ENCODE measurements around the gene PDIA4. TPM values are rescaled to one million over a fixed set of nuclear protein-coding genes. Genes with fewer than 3 reads are reported as not detected.

Gene PDIA4
- total and polyA plus RNA-seq, 2 of the 8 experiments (the other 6 are each of a cell fraction or from before 2014, with no cell fraction given), result 119 to 303 TPM

DNA sequence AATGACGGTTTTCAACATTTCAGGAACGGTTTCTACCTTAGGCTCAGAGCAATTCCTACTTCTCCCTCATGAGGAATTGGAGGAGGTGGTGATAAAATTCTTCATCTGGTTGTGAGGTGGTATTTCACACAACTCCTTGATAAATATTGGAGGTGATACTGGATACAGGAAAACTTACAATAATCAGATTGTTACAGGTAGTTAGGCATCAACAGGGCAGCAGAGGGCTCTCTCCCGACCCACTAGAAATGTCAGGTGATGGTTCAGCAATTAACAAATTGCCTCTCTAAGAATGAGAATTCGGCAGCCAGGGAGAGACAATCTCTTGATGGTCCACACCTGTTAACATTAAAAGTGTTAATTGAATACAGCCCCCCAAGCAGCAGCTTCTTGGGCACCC lies 39.6 kb upstream of the PDIA4 start:
- POLR2A ChIA-PET (ENCODE audit: partially characterized antibody), result interaction anchor here (0.8 kb wide), 1 partner anchor 32 kb away, joined by 3 read pairs; no protein-coding TSS in a partner anchor
- CTCF ChIA-PET (ENCODE audit: partially characterized antibody), result interaction anchor here (0.5 to 1.2 kb wide), 3 partner anchors 20 to 62 kb away, joined by 3 to 4 read pairs (median 3); no protein-coding TSS in a partner anchor

More for the DNA sequence above, 39.6 kb upstream of the PDIA4 start:
- DNase-seq (ENCODE audit: low read depth in 1 of 2, low spot score in 2 of 2) (no peak), FAIRE-seq (no peak)
- TF ChIP-seq TCF12 (IDR thresholded peaks at IDR 0.05; ENCODE audit: low read depth, low read length) (no peak), KDM4A (IDR thresholded peaks at IDR 0.05; ENCODE audit: low read depth, low read length, severe bottlenecking) (no peak), ASH2L (IDR thresholded peaks at IDR 0.05; ENCODE audit: low read length) (no peak), SP2 (IDR thresholded peaks at IDR 0.05; ENCODE audit: low read length) (no peak), CTCF (IDR thresholded peaks at IDR 0.05; ENCODE audit: control extremely low read depth in 1 of 3, insufficient read depth in 1 of 3, low read depth in 1 of 3, low read length in 3 of 3) (peak in 1 of 3 experiments; percentile 11; a peak in 1 of 4 replicates), EZH2 (IDR thresholded peaks at IDR 0.05; ENCODE audit: low read depth, low read length, severe bottlenecking) (no peak), CHD1 (IDR thresholded peaks at IDR 0.05; ENCODE audit: low read depth, low read length) (no peak)
- no peak overlapping the region for H3K27ac ChIP-seq (ENCODE audit: low read depth, low read length)
- no peak overlapping the region for H3K23ac ChIP-seq (ENCODE audit: insufficient read length)
- WGBS, 2 experiments (ENCODE audit: extremely low coverage in 1 of 2, insufficient coverage in 1 of 2, insufficient read length in 1 of 2, insufficient replicate concordance in 2 of 2, low coverage in 1 of 2, low lambda C conversion rate in 2 of 2, missing lambda C conversion rate in 1 of 2), result 88% methylated on average over 4 of the region's 4 CpGs; no CpG with 5 or more reads in 1 of the 2 experiments
- no peak overlapping the region for H3K56ac ChIP-seq (replicated peaks; ENCODE audit: insufficient read length, low read depth, low read length)
- no peaks in the 10 kb centered on the region for H3K79me1 ChIP-seq (ENCODE audit: low read depth, low read length)
- H3K4me2 ChIP-seq (ENCODE audit: insufficient read depth in 1 of 2, low read depth in 2 of 2, low read length in 2 of 2), result no peak overlapping the region
- no peak overlapping the region for H3K18ac ChIP-seq (ENCODE audit: extremely low read depth, low read length)
- H3K9ac ChIP-seq (replicated peaks in 1 of 4; ENCODE audit: extremely low read depth in 1 of 4, low read depth in 3 of 4, low read length in 3 of 4), result no peak overlapping the region
- no peak overlapping the region for H4K5ac ChIP-seq (ENCODE audit: insufficient read length, low read depth, low read length)
- no peaks in the 10 kb centered on the region for H3K9me3 ChIP-seq (ENCODE audit: insufficient read depth in 2 of 2, low read depth in 1 of 2, low read length in 1 of 2)
- no peak overlapping the region for H2AK5ac ChIP-seq (ENCODE audit: low read depth, low read length)
- peaks cover 0 to 3% of the 10 kb centered on the region in 2 experiments; a peak in 1 of 4 replicates for H3K79me2 ChIP-seq (ENCODE audit: control insufficient read depth in 1 of 2, insufficient read depth in 2 of 2, low read length in 2 of 2)
- no peak overlapping the region for H2BK12ac ChIP-seq (ENCODE audit: low read depth, low read length)
- no peak overlapping the region for H2BK120ac ChIP-seq (replicated peaks; ENCODE audit: low read depth, low read length)
- no peak overlapping the region for H2BK20ac ChIP-seq (ENCODE audit: low read length)
- H3K4me3 ChIP-seq (ENCODE audit: extremely low read depth in 1 of 4, insufficient read depth in 2 of 4, low read depth in 3 of 4, low read length in 4 of 4), result no peak overlapping the region
- no peaks in the 10 kb centered on the region for H3K27me3 ChIP-seq (replicated peaks in 1 of 4; ENCODE audit: control insufficient read depth in 3 of 4, extremely low read depth in 1 of 4, insufficient read depth in 3 of 4, low read length in 3 of 4)
- H2AFZ ChIP-seq (ENCODE audit: low read length), result no peak overlapping the region
- H3K14ac ChIP-seq (ENCODE audit: insufficient read length), result no peak overlapping the region
- no peak overlapping the region for H3K4ac ChIP-seq (replicated peaks; ENCODE audit: insufficient read length, low read depth, low read length)
- no peaks in the 10 kb centered on the region for H3K23me2 ChIP-seq (ENCODE audit: low read depth, low read length)
- no peak overlapping the region for H2BK15ac ChIP-seq (ENCODE audit: low read length)
- H3K36me3 ChIP-seq (ENCODE audit: control insufficient read depth in 2 of 4, insufficient read depth in 4 of 4, low read length in 3 of 4), result peaks cover 13 to 24% (median 22%) of the 10 kb centered on the region in 4 experiments
- H4K8ac ChIP-seq (ENCODE audit: extremely low read depth, insufficient read depth, low read length), result no peak overlapping the region
- no peak overlapping the region for H4K91ac ChIP-seq (replicated peaks; ENCODE audit: insufficient read length, low read length)
- peaks cover 0 to 5% of the 10 kb centered on the region in 2 experiments for H4K20me1 ChIP-seq (replicated peaks in 1 of 2; ENCODE audit: control insufficient read depth in 1 of 2, insufficient read depth in 2 of 2, low read length in 2 of 2)
- no peak overlapping the region for H2BK5ac ChIP-seq (ENCODE audit: low read depth, low read length)
- no peaks in the 10 kb centered on the region; a peak in 1 of 7 replicates for H3K4me1 ChIP-seq (replicated peaks in 1 of 4; ENCODE audit: control insufficient read depth in 3 of 4, insufficient read depth in 4 of 4, low read length in 3 of 4)
